T-helper 9 cell (primary cell): ENCODE results near the gene TMEM225B.
A peak's percentile ranks its signal among the peaks of the same experiment; 100 is the strongest.
"Not testable (repeated sequence)": the region's sequence is repeated elsewhere in the genome, so short reads cannot be mapped to it uniquely, and the experiment has no call there.

ENCODE experiments used
- DNase-seq: peaks from one replicate; pipeline ENCODE4 v3.0.0-alpha.2; 2020

TMEM225B gene

DNA sequence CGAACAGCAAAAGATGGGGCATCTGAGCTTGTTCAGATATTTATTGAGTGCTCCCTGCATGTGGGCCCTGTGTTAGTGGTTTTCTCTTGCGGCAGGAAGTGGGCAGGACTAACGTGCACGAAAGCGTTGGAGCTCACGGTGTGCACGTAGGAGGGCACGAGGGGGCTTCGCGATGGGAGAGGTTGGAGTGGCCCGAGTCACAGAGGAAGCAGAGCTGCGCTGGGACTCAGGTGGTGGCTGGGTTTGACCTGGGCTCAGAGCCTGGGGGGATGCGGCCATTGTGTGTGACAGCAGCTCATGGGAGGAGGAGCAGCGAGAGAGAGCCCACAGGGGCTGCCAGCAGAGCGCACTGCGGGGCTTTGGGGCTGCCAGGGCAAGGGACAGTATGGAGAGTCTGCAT, 26.4 kb downstream of the TMEM225B start:
- DNase-seq: peak; percentile 58

DNA sequence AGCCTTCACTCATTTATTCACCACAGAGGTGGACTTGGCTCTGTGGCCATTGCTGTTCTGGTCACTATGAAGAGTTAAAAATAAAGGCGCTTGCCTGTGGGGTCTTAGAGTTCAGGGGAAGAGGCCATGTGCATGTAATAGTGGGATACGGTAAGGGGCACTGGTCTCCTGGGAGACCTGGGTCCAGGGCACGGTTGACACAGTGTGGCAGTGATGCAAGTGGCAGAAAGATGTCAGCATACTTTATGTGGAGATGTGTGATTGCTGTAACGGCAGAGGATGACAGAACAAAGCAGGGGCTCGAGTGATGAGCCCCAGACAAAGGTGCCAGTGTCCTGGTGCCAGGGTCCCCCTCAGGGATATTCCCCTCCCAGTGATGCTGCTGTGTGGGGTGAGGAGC, 27.3 kb downstream of the TMEM225B start:
- DNase-seq: no peak

DNA sequence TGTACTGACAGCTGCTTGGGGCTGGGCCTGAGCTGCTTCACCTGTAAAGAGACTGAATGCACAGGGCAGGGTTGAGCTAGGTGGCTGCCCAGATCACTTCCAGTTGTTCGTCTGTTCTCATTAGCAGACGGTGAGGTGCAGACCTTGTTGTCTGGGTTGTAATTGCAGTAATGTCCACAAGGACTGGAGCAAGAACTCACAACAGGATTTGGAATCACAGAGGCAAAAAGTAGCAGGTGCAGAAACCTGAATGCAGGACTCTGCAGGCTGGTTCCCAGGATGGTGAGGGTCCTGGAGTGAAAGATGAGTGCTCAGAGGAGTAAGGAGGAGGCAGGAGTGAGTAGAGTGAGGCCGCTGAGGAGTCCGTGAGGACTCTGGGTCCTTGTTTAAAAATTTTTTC, 27.9 kb downstream of the TMEM225B start:
- DNase-seq: no peak

DNA sequence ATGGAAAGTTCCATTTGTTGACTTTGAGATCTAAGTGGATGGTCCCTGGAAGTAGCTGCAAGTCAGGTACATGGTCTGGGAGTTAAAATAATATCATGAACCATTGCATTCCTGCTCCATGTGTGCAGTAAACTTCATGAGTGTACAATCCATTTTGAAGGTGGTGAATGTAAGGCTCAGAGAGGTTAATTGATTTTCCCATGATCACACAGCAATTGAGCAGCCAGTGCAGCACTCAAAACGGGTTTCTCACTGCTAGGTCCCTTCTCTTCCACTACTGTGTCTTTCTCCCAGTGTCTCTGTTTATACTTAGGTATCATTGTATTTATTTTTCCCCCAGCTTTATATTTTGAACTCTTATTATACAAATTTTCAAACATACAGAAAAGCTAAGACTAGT, 28.6 kb downstream of the TMEM225B start:
- DNase-seq: no peak

DNA sequence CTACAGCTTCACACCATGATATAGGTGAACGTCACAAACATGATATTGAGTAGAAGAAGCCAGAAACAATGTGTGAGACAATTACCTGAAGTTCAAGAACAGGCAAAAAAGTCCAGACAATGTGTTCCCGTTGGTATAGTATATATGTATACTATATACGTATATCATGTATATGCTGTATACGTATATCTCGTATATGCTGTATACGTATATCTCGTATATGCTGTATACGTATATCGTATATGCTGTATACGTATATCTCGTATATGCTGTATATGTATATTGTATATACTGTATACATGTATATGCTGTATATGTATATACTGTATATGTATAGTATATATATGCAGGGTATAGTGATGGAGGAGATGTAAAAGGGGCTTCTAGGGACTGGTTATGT, 29.4 kb downstream of the TMEM225B start:
- DNase-seq: no peak

DNA sequence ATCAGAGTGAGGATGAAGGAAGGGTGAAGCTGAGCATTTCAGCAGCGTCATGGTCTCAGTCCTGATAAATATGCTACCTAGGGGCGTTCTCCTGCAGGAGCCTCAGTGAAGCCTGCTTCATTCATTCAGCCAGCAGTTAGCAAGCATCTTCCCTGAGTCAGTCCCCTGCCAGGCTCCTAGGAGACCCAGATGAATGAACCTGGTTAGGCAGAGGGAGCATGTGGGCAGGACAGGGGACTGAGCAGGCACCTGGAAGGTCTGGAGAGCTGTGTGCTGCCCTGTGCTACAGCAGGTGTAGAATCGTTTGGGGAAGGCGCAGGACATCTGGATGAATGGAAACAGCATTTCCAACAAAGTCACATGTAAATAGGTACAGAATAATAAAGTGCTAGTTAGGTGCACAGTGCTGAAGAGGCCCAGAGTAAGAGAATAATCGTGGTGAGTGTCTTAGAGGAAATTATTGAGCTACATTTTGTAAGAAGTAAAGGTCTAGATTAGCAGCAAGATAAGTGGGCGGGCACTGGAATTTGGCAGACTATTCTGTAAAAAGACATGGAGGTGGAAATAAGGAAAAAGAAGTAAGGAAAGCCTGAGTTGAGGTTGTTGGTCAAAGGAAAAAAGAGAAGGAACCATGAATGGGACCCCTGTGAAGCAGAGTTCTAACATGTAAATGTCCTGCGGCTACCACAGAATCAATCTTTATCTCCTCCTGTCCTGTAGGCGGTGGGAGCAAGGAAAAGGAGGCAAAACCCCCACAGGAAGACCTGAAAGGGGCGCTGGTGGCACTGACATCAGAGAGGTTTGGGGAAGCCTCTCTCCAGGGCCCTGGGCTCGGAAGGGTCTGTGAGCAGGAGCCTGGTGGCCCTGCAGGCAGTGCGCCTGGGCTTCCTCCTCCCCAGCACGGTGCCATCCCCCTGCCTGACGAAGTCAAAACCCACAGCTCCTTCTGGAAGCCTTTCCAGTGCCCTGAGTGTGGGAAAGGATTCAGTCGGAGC, 30.7 kb downstream of the TMEM225B start:
- DNase-seq: no peak

DNA sequence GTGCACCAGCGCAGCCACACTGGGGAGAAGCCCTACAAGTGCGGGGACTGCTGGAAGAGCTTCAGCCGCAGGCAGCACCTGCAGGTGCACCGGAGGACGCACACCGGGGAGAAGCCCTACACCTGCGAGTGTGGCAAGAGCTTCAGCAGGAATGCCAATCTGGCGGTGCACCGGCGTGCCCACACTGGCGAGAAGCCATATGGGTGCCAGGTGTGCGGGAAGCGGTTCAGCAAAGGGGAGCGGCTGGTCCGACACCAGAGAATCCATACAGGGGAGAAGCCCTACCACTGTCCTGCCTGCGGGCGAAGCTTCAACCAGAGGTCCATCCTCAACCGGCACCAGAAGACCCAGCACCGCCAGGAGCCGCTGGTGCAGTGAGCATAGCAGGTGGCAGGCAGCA, 31.6 kb downstream of the TMEM225B start:
- DNase-seq: no peak

DNA sequence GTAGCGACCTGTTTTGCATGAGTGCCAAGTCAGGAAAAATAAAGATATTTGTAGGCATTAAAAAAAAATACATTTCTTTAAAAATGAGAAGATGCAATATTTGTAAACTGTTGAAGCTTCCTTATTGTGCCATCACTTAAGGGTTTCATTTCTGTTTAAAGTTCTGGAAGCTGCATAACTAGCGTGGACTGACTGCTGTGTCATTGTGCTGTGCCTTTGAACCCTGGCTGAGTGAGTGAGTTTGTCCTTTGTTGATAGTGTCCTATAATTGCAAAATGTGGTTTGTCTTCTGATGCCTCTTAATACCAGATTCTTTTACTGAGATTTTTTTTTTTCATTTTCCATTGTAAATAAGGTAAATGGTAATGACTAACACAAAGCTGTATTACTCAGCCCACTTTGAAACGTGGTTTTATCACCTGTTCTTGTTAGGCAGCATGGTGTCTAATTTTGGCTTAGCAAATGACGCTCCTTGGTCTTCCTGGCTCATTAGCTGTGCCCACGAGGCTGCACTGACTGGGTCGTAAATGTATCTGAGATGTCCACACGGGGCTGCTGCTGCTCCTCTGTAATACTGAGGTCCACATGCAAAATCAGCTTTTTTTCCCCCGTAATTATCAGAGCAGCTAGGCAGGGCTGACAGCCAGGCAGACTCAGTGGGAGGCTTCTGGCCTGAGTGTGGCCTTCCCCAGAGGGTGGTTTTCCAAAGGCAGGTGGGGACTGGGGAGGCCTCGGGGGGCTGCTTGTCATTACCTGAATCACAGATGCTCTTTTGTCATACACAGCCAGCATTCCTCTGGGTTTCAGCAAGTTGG, 33.4 kb downstream of the TMEM225B start:
- no peak for DNase-seq

DNA sequence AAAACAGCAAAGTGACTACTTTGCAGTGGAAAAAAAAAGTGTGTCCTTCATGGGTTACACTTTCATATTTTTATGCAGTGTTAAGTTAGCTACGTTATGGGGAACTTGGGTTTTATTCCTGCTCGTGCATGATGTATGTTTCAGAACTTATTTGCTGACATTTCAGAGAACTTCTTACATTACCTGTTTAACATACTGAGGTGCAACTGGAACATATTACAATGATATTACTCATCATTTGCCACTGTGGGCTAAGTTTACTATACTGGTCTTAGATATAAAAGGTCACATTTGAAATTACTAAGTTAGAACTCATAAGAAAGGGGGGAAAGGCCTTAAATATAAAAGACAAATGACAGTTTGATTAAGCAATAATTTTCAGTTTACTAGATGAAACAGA, 39.3 kb downstream of the TMEM225B start:
- not testable (repeated sequence) for DNase-seq

DNA sequence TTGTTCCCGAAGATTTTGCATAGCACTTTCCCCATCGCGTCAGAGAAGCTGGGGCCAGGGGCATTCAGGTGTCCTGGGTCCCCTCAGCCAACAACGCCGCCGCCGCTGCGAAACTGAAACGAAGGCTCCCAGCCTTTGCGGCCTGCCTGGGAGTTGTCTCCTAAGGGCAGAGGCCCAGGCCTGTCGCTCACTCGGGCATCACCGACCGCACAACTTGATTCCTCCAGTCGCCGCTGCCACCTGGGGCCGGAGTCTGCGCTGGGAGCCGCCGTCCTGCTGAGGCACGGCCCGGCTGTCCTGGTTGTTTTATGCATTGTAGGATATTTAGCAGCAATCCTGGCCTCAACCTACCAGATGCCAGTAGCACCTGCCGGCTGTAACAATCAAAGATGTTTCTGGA, 40.7 kb downstream of the TMEM225B start:
- DNase-seq: no peak

DNA sequence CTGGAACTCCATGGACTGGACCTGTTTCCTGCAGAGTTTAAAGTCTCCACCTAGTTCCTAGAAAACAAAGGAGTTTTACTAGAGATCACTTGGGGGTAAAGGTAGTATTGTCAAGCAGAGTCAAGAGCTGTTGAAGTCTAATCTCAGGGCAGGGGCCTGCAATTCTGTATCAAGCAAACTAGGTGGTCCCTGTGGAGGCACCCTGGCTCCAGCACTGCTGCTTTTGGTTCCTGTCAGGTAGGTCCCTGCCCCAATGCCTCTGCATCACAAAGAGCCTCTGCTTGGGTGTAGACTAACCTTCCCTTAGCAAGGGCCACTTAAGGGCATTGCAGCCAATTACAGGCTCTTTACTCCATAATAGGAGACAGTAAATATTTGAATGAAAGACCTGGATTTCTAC, 41.2 kb downstream of the TMEM225B start:
- DNase-seq: no peak

DNA sequence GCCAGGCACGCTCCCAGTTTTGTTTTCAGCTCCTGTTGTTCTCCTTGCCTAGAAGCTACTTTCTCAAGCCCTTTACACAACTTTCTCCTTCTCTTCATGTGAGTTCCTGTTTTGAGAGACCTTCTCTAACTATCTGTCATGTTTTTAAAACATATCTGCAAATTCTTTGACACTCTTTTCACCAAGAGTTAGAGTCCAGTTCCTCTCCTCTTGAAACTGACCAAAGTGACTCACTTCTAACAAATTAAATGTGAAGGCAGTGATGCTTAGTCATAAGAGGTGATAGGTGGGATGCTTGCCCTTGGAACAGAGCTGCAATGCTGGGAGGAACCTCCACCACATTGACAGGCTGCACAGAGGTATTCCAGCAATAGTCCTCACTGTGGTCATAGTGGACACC, 44.0 kb downstream of the TMEM225B start:
- no peak for DNase-seq

DNA sequence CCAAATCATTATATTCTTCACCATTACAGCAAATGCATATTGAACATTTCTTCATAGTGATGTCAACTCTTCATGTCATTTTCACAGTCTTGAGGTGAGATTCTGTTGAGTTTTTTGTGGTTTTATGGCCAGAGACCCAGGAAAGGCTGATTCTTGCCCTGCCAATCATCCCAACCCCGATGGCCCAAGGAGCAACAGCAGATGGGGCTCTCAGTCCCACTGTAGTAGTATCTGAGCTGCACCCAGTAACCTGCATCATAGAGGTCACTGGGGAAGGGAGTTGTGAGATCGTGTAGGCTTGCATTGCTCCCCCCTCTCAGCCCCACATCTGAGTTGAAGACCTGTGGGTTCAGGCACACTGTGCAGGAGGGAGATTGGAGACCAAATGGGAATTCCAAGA, 45.4 kb downstream of the TMEM225B start:
- DNase-seq: no peak

DNA sequence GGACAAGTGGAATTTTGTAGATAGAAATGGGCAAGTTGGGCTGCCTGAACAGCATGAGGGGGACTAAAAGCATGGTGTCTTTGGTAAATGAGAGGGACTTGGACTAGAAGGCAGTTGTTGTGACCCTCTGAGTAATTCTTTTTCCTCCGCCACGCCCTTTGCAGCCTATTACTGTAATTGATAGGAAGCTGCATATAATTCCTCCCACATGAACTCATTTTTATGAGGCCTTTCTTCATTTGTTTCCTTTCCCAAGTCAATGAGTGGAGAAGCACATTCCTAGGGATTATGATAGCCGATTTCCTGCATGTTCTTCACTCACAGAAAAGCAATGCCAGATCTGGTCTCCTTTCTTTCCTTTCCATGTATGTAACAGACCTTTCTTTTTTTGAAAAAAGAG, 46.4 kb downstream of the TMEM225B start:
- DNase-seq: no peak

DNA sequence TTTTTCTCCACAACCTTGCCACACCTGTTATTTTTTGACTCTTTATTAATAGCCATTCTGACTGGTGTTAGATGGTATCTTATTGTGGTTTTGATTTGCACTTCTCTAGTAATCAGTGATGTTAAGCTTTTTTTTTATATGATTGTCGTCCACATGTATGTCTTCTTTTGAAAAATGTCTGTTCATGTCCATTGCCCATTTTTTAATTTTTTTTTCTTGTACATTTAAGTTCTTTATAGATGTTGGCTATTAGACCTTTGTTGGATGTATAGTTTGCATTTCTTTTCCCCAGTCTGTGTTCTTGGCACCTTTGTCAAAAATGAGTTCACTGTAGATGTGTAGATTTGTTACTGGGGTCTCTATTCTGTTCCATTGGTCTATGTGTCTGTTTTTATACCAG, 47.5 kb downstream of the TMEM225B start:
- DNase-seq: no peak

DNA sequence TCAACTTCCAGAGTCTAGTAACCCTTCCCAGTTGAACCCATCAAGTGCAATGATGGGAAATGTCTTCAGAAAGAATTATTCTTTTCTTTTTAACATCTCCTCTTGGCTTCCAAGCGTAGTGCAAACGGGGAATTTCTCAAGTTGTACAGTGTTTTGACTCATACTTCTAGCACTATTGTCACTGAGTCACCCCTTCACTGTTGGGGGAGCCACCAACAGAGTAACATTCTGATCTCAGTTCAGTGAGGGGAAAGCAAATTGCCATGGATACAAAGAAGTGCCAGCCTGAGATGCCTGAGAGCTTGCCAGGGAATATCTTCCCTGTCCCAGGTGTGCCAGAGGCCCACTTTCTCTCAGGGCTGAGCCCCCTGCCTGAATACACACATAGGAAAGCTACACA, 50.8 kb downstream of the TMEM225B start:
- no peak for DNase-seq

DNA sequence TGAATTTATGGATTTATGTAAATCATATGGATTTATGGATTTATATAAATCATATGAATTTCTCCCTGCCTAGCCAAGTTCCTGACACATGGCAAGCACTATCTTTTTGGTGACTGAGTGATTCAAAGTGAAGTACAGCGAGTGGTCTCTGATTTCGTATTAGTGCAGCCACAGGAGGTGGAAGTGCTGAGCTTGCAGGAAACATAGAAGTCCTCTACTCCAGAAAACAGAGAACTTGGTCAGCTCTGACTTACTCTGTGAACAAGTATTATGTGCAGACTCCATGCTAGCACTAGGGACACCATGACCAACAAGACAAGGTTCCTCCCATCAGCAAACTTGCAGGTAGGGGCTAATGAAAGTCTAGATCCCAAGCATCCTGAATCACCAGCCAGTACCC, 53.2 kb downstream of the TMEM225B start:
- no peak for DNase-seq

DNA sequence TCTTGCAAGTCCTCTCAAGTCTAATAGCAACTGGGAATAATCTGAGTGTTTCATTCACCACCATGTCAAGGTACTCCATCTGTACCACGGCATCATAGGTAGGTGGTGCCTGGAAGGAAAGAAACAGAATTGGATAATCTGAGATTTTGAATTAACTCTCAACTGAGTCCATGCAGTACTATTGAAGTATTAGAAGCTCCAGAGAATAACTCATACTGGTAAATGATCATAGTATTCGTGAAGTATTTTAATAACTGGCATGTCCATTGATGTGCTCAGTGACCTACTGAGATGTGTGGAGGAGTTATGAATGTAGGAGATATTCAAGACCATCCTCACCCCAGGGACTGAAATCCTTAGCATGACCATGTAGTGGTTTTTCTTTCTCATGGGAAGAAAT, 54.6 kb downstream of the TMEM225B start:
- DNase-seq: no peak

DNA sequence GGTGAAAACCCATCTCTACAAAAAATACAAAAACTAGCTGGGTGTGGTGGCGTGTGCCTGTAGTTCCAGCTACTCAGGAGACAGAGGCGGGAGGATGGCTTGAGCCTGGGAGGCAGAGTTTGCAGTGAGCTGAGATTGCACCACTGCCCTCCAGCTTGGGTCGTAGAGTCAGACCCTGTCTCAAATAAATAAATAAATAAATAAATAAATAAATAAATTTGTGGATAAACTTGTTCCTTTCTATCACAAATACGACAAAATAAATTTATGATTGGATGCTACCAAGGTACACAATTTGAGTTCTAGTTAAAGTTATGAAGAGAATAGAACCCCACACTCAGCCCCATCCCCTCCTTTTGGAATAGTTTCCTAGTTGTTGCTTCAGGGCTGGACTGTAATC, 55.2 kb downstream of the TMEM225B start:
- DNase-seq: not testable (repeated sequence)

DNA sequence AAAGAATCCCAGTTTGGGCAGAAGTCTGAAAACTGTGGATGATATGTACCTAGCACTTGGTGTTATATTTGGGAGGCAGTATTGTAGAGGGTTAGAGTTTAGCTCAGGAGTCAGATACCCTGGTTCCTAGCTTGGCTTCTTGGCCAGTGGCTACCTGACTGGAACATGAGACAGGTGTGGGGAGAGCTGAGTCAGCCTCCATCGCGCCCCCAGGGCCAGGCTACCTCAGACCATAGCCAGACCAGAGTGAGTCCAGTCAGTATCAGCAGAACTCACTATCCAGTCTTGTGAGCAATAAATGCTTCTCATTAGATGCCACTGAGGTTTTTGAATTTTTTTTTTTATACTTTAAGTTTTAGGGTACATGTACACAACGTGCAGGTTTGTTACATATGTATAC, 55.7 kb downstream of the TMEM225B start:
- no peak for DNase-seq

DNA sequence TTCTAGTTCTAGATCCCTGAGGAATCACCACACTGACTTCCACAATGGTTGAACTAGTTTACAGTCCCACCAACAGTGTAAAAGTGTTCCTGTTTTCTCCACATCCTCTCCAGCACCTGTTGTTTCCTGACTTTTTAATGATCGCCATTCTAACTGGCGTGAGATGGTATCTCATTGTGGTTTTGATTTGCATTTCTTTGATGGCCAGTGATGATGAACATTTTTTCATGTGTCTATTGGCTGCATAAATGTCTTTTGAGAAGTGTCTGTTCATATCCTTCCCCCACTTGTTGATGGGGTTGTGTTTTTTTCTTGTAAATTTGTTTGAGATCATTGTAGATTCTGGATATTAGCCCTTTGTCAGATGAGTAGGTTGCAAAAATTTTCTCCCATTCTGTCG, 56.6 kb downstream of the TMEM225B start:
- not testable (repeated sequence) for DNase-seq

DNA sequence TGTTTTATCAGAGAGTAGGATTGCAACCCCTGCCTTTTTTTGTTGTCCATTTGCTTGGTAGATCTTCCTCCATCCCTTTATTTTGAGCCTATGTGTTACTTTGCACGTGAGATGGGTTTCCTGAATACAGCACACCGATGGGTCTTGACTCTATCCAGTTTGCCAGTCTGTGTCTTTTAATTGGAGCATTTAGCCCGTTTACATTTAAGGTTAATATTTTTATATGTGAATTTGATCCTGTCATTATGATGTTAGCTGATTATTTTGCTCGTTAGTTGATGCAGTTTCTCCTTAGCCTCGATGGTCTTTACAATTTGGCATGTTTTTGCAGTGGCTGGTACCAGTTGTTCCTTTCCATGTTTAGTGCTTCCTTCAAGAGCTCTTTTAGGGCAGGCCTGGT, 59.8 kb downstream of the TMEM225B start:
- not testable (repeated sequence) for DNase-seq
